ENCODE data around the gene TPSB2.

The TPSB2 gene

GRCh38 chr16:1276580-1276878 lies 46.5 kb upstream of the TPSB2 start:
- Histone ChIP-seq H3K9me3 (ENCODE audit: control insufficient read depth, low read length) (no peaks in the 10 kb centered on the region), H2AFZ (no peak overlapping the region), H3K9ac (no peak overlapping the region), H3K36me3 (ENCODE audit: control insufficient read depth, insufficient read depth, low read length) (no peaks in the 10 kb centered on the region), H3K27ac (no peak overlapping the region), H3K79me2 (no peaks in the 10 kb centered on the region), H3K4me1 (peaks cover 5% of the 10 kb centered on the region), H3K4me2 (ENCODE audit: low read length) (no peak overlapping the region), H3K4me3 (ENCODE audit: low read depth, low read length) (no peak overlapping the region), H3K27me3 (ENCODE audit: control insufficient read depth, insufficient read depth, low read length) (no peaks in the 10 kb centered on the region)
- TF ChIP-seq CTCF (IDR thresholded peaks at IDR 0.05), result no peak

DNA sequence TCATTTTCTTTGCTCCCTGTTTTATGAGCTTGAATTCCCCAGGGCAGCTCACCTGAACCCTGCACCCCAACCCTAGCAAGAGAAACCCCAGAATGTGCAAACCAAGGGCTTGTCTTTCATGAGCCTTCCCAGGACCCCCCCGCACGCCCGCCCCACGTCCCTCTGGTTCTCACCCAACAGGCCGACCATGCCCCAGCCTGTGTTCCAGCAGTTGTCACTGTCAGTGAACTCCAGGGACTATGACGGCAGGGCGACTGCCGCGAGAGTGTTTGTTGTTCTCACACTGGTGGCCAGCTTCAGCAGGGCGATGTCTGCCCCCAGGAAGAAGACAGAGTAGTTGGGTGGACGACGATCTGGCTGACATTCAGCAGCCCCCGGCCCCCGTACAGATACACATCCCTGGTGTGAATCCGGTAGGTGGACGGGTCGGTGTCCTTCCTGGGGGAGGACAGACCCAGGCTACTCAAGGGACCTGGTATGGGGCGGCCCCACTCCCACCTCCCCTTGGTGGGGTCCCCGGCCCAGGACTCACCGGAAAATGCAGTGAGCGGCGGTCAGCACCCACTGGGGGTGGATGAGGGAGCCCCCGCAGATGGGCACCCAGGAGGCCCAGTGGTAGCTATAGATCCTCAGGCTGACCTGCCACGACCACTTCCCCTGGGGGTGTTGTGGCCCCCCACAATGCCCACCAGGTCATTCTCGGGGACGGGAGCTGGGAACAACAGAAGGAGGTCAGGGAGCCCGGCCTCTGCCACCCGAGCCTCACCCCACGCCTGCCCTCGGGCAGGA lies 46.0 kb upstream of the TPSB2 start:
- Histone ChIP-seq H2AFZ (no peak overlapping the region), H3K9ac (no peak overlapping the region), H3K4me1 (peaks cover 5% of the 10 kb centered on the region), H3K9me3 (ENCODE audit: control insufficient read depth, low read length) (no peaks in the 10 kb centered on the region), H3K36me3 (ENCODE audit: control insufficient read depth, insufficient read depth, low read length) (no peaks in the 10 kb centered on the region), H3K27ac (no peak overlapping the region), H3K27me3 (ENCODE audit: control insufficient read depth, insufficient read depth, low read length) (no peaks in the 10 kb centered on the region), H3K4me3 (ENCODE audit: low read depth, low read length) (no peak overlapping the region), H3K79me2 (no peaks in the 10 kb centered on the region), H3K4me2 (ENCODE audit: low read length) (no peak overlapping the region)
- TF ChIP-seq CTCF (IDR thresholded peaks at IDR 0.05), result no peak

- no peaks in the 10 kb centered on the region for H3K9me3 ChIP-seq (ENCODE audit: control insufficient read depth, low read length)
Observed at GRCh38 chr16:1274767-1275166, 44.8 kb upstream of the TPSB2 start.

DNA sequence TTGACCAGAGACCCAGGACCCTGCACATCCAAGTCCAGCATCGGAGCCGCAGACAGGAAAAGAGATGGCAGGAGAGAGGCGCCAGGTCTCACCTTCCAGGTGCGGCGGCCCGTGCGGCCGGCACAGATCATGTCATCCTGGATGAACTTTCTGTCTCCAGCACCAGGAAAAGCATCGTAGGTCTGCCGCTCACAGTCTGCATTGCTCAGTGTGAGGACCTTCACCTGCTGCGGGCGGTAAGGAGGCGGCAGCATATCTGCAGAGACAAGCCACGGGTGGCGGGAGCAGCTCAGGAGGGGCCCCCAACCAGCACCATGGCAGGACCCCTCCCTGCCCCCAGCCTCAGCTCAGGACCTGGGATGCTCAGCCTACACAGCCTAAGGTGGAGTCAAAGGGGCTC lies 43.8 kb upstream of the TPSB2 start:
- Histone ChIP-seq H3K27me3 (ENCODE audit: control insufficient read depth, insufficient read depth, low read length) (no peaks in the 10 kb centered on the region), H3K4me1 (peaks cover 5% of the 10 kb centered on the region), H3K36me3 (ENCODE audit: control insufficient read depth, insufficient read depth, low read length) (no peaks in the 10 kb centered on the region)

More at GRCh38 chr16:1274767-1275166, 44.8 kb upstream of the TPSB2 start:
- Histone ChIP-seq H2AFZ (no peak overlapping the region), H3K27me3 (ENCODE audit: control insufficient read depth, insufficient read depth, low read length) (no peaks in the 10 kb centered on the region), H3K79me2 (no peaks in the 10 kb centered on the region), H3K36me3 (ENCODE audit: control insufficient read depth, insufficient read depth, low read length) (no peaks in the 10 kb centered on the region), H3K4me1 (peaks cover 5% of the 10 kb centered on the region), H3K9ac (no peak overlapping the region), H3K27ac (no peak overlapping the region), H3K4me3 (ENCODE audit: low read depth, low read length) (no peak overlapping the region), H3K4me2 (ENCODE audit: low read length) (no peak overlapping the region)
- TF ChIP-seq CTCF (IDR thresholded peaks at IDR 0.05), result no peak

More for the DNA sequence above, 43.8 kb upstream of the TPSB2 start:
- no peak for TF ChIP-seq CTCF (IDR thresholded peaks at IDR 0.05)
- Histone ChIP-seq H3K79me2 (no peaks in the 10 kb centered on the region), H2AFZ (no peak overlapping the region), H3K9me3 (ENCODE audit: control insufficient read depth, low read length) (no peaks in the 10 kb centered on the region), H3K4me3 (ENCODE audit: low read depth, low read length) (no peak overlapping the region), H3K9ac (no peak overlapping the region), H3K27ac (no peak overlapping the region), H3K4me2 (ENCODE audit: low read length) (no peak overlapping the region)

All from parathyroid adenoma (tissue), 2 donors.